GM19351 (cell line): ENCODE data around the gene DDX10.
"Not testable (repeated sequence)": the region's sequence is repeated elsewhere in the genome, so short reads cannot be mapped to it uniquely, and the experiment has no call there.

ENCODE experiments used
- ATAC-seq: cut with Tn5 transposase; IDR thresholded peaks from one replicate; pipeline ENCODE4 v1.9.1; 2021; ENCODE audit warnings: mild to moderate bottlenecking, moderate library complexity; ENCODE audit not compliant: unreplicated experiment

The DDX10 gene

GRCh38 chr11:108766596-108767173, 101.8 kb downstream of the DDX10 start:
- ATAC-seq: no peak

DNA sequence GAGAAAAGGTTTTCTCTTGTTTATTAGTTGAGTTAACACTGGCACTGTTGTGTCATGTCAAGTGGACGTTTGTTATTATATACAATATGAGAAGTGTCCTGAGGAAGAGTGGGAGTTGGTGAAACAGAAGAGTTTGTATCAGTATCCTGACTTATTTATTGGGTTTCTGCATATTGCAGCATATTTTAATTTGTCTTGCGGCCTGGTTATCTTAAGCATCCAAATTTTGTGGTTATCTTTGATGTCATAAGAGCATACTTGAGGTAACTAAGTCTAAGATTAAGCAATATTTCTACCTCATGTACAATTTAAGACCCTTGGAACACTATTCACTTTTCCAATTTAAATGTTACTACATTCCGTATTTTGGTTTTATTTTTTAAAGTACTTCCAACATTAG, 103.5 kb downstream of the DDX10 start:
- no peak for ATAC-seq

- no peak for ATAC-seq
Observed at GRCh38 chr11:108768964-108769363, 104.1 kb downstream of the DDX10 start.

- ATAC-seq: no peak
Observed at GRCh38 chr11:108774037-108774730, 109.3 kb downstream of the DDX10 start.

DNA sequence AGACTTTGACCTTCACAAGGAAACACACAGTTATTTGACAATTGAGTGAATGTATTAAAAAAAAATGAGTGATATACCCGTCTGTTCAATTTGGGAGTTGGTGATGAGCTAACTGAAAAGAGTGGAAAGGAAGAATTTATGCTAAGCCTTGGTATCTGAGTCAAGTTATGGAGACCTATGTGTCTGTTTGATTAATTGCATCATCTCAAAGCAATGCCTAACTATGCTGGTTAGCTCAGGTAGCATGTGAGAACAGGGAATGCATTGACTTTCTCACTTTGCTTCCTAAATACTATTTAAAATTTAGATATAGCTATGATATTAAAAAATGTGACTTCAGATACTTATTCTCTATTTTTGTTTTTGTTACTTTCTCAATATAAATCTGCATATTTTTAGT, 110.5 kb downstream of the DDX10 start:
- ATAC-seq: no peak

GRCh38 chr11:108779147-108779546, 114.3 kb downstream of the DDX10 start:
- ATAC-seq: not testable (repeated sequence)

- no peak for ATAC-seq
Observed at GRCh38 chr11:108780119-108780518, 115.2 kb downstream of the DDX10 start.

DNA sequence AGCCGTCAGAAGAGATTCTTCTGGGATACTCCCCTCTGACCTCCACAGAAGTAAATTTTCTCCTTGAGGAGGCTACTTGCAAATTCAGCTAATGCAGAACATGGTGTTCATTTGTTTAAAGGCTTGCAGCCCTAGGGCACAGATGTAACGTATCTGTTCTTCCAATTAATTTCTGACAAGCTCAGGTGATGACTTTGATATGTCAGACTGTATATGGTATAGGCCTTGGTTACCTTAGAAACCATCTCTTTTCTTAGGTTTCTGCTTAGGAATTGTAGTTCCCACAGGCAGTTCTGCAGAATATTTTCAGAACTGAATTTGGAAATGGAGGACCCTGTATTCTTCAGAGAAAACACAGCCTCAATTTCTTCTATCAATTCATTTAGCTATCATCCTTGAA, 117.1 kb downstream of the DDX10 start:
- no peak for ATAC-seq

GRCh38 chr11:108786281-108786990, 121.6 kb downstream of the DDX10 start:
- no peak for ATAC-seq

DNA sequence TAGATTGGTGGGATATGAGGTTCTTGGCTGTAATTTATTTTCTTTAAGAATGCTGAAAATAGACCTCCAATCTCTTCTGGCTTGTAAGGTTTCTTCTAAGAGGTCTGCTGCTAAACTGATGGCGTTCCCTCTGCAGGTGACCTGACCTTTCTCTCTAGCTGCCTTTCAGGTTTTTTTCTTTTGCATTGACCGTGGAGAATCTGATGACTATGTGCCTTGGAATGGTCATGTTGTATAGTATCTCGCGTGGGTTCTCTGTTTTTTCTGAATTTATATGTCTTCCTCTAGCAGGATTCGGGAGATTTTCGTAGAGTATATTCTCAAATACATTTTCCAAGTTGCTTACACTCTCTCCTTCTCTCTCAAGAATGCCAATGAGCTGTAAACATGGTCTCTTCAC, 122.2 kb downstream of the DDX10 start:
- no peak for ATAC-seq

DNA sequence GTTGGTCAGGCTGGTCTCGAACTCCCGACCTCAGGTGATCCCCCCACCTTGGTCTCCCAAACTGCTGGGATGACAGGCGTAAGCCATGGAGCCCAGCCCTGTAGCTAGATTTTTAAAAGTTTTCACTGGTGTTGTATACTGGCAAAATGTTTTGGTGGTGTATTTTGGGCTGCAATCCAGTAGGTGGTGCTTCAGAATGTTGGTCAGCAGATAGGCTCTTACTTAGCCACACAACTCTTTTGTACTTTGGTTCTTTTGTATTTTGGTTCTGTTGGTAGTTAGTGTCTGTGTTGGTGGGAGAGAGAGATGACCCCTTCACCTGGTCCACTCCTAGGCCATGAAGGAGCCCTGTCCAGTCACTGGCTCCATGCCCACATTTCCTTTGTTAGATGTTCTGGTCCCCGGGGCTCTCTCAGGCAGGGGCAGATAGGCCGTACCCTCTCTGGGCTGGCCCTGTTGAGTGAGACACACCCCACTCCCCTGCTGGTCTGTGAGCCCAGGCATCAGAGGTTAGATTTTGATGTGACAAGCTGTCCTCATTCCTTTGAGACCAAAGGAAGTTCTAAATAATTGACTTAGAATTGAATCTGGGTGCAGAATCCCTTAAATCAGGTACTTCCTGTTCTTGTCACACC, 123.8 kb downstream of the DDX10 start:
- ATAC-seq: peak; percentile 70

DNA sequence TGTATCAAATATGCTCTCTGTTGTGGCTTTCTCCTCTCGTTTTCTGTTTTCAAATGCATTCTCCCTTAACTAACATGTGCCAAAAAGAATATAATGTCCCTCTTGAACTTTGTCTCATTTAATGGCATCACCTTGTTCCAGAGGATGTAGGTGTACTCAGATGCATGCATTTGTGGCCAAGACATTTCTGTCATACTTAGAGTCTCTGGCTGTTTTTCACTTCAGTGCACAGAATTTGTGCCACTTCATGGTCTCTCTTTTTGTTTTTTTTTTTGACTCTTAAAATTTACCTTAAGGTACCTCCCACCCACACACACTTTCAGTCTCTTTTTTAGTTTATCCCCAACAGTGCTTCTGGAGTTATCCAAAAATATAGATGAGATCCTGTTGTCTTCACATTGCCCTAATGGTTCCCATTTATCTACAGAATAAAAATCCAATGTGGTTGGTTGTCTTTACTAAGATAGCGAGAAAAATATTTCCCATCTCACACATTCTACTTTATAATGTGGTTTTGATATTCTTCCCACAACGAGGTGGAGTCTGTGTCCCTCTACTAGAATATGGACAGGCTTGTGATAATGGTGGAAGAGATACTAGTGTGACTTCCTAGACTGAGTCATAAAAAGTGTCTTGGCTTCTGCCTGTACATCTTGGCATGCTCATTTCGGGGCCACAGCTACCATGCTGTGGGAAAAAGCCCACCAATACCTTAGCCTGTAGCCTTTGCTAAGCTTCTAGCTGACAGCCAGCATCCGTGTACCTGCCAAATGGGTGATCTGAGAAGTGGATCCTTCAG, 125.8 kb downstream of the DDX10 start:
- peak; percentile 65 for ATAC-seq

GRCh38 chr11:108793138-108793537, 128.3 kb downstream of the DDX10 start:
- ATAC-seq: no peak

DNA sequence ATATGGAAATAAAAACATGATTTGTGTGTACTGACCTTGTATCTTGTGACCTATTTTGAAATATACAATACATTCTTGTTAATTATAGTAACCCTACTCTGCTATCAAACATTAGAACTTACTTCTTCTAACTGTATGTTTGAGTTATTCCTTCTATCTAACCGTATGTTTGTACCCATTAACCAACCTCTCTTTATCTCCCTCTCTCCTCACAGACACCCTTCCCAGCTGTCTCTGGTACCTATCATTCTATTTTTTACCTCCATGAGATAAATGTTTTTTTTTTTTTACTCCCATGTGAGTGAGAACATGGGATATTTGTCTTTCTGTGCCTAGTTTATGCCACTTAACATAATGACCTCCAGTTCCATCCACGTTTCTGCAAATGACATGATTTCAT, 128.7 kb downstream of the DDX10 start:
- ATAC-seq: no peak

DNA sequence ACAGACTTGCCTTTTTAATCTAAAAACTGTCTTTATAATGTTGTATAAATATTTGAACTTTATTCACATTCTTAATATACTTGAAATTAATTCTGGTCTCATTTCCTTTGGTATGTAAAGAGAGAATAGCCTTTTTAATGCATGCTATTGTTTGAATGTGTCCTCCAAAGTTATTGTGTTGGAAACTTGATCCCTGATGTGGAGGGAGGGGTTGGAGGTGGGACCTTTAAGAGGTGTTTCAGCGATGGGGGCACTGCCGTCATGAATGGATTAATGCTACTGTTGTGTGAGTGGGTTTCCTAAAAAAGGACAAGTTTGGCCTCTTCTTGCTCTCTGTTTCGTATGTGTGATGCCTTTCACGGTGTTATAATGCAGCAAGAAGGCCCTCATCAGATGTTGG, 131.7 kb downstream of the DDX10 start:
- ATAC-seq: no peak

DNA sequence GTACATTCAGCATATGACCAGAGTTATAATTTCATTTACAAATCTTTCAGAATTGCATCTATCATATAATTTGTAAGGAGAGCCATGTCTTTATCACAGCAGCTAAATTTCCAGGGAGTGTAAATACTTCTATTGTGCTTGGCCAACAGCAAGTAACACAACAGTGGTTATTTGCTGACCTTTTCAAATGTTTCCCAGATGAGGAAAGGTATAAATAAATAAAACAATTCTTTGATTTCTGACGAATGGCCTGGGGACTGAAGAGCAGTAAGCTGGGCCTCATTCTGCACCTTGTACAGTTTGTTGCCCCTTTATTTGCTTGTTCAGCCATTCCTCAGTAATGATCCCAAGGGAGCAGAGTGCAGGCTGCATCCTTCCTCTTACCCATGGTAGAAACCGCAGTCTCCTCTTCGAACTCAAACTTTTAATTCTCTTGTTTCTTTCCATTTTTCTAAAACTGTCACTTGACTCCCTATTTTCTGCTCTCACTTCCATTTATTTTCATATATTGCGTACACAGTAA, 132.8 kb downstream of the DDX10 start:
- ATAC-seq: no peak

DNA sequence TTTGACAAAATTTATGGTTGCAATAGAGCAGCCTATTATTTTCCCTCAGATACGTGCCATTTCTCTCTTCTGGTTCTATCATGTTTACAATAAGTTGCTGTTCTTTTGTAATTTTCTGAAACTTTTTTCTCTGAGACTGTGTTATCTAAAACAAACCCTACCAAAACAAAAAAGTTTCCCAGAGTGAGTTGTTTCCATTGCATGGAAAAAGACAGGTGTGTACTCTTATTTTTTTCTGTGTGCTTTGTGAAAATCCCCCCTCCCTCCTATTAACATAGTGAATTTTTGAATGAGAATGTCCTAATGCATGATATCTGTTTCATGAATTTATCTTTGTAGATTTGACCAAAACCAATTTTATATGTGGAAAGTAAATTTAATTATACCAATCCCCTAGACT, 137.6 kb downstream of the DDX10 start:
- ATAC-seq: no peak

GRCh38 chr11:108803776-108804175, 138.9 kb downstream of the DDX10 start:
- no peak for ATAC-seq

GRCh38 chr11:108804511-108804910, 139.6 kb downstream of the DDX10 start:
- no peak for ATAC-seq

DNA sequence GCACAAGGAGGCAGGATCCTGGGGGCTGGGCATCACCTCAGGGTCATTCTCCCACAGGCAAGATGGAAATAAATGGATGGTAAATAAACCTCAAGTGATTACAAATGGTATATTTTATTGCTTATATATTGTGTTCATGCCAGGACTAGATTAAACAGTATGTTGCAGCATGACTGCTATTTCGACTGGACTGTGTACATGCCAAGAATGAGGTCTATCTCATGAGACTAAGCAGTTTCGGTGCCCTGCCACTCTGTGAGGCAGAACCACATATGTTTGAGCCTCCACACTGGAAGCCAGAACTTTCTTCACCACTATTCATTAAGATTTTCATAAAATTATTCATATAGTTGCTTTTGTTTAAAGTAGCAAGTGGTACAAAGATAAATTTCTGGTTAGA, 140.2 kb downstream of the DDX10 start:
- no peak for ATAC-seq

- no peak for ATAC-seq
Observed at GRCh38 chr11:108807262-108807661, 142.4 kb downstream of the DDX10 start.
